ENCODE data around the gene BABAM2.
"Not testable (repeated sequence)": the region's sequence is repeated elsewhere in the genome, so short reads cannot be mapped to it uniquely, and the experiment has no call there.

The BABAM2 gene

GRCh38 chr2:27993950-27994728 is 103.6 kb downstream of the BABAM2 start:
- intact Hi-C loops (cut with DNase I), result no loop called here
- DNase-seq, result no peak

DNA sequence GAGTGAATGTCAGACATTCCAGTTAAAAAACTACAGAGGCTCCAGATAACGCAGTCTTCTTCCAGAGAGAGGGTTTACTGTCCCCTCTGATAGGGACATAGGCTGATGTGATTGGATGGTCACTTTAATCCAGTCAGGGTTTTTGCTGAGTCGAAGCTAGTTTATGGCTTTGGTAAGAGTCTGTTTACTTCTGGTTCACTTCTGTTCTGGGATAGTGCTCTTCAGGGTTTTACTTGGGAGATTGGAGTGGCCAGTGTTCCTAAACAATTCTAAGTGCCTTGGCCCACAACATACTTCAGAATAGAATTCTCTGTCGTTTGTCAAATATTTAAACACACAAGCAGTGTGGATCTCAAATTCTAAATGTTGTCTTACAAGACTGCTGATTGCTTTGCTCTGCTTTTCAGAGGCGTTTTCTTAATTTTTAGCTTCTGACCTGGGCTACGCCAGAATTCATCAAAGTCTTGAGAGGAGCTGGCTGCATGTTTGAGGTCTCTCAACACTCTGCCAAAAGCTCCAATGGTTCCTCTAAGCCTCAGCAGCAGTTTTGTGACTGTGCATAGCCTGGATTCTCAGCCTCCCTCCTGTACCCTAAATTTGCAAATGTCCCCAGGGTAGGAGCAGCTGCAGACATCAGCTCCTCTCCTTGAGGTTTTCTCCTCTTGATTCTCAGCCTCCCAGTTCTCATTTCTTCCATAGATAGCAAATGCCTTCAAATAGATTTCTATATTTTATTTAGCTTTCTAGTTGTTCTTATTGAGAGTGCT is 105.8 kb downstream of the BABAM2 start:
- no peak for DNase-seq
- intact Hi-C loops (cut with DNase I), result no loop called here

DNA sequence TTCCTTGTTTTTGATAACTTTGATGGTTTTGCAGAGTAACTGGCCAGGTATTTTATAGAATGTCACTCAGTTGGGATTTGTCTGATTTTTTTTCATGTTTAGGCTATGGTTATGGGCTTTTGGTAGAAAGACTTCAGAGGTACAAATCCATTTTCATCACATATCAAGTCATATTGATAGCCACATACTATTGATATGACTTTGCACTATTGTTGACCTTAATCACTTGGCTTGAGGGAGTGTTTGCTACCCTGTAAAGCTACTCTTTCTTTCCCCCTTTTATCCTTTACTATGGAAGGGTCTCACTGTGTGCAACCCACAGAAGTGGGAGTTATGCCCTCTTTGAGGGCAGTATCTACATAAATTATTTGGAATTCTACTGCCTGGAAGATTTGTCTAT is 109.8 kb downstream of the BABAM2 start:
- no peak for DNase-seq
- intact Hi-C loops (cut with DNase I), result no loop called here

GRCh38 chr2:28002181-28002580 is 111.7 kb downstream of the BABAM2 start:
- intact Hi-C loops (cut with DNase I), result no loop called here
- DNase-seq, result no peak

- peak in 1 of 42 donors; percentile 4 for DNase-seq
- intact Hi-C loops (cut with DNase I), result no loop called here
Observed at GRCh38 chr2:28004086-28004485, 113.6 kb downstream of the BABAM2 start.

DNA sequence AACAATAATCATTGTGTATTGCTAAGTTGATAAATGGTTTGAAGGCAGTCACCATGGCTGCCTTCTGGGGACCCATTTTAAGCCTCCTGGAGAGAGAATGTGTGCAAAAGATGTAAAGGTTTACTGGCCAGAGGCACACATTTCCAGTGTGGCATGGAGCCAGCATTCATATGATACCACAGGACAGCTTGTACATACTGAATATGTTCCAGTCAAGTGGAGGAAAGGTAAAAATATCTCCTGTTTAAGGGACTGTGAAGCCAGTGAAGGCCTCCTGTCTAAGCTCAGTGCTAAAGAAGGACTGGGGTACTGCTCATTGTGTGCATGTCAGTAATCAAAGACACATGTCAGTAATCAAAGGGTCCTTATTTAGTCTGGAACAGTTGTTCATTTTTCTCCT is 119.2 kb downstream of the BABAM2 start:
- intact Hi-C loops (cut with DNase I), result no loop called here
- no peak for DNase-seq

- intact Hi-C loops (cut with DNase I), result no loop called here
- DNase-seq, result no peak
Observed at GRCh38 chr2:28011322-28011737, 120.8 kb downstream of the BABAM2 start.

DNA sequence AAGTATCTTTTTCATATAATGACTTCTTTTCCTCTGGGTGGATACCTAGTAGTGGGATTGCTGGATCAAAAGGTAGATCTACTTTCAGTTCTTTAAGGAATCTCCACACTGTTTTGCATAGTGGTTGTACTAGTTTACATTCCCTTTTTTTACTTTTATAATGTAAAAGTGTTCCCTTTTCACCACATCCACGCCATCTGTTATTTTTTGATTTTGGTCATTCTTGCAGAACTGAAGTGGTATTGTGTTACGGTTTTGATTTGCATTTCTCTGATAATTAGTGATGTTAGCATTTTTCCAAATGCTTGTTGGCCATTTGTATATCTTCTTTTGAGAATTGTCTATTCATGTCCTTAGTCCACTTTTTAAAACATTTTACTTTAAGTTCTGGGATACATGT is 127.9 kb downstream of the BABAM2 start:
- intact Hi-C loops (cut with DNase I); DNase-seq: not testable (repeated sequence)

- DNase-seq; intact Hi-C loops (cut with DNase I): not testable (repeated sequence)
Observed at GRCh38 chr2:28019521-28019920, 129.0 kb downstream of the BABAM2 start.

DNA sequence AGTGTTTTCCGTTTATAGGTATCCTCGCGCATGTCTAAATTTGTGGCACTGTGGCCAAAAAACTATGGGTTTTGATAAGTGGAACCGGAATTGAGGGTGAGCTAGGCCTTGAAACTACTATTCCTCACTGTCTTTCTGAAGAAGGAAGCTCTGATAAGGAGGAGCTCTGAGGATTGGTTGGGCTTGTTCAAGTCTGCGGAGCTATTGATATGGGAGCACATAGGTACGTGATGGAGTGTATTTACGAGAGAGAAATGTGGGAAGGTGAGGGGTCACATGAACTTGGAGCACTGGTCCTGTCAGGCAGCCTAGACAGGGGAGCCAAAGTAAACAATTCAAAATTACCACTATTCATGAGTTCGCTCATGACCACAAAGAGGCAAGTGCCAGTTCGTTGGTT is 131.4 kb downstream of the BABAM2 start:
- intact Hi-C loops (cut with DNase I), result no loop called here
- DNase-seq, result no peak

- no peak for DNase-seq
- intact Hi-C loops (cut with DNase I), result no loop called here
Observed at GRCh38 chr2:28025123-28025522, 134.6 kb downstream of the BABAM2 start.

GRCh38 chr2:28026230-28026629 is 135.7 kb downstream of the BABAM2 start:
- intact Hi-C loops (cut with DNase I); DNase-seq: not testable (repeated sequence)

DNA sequence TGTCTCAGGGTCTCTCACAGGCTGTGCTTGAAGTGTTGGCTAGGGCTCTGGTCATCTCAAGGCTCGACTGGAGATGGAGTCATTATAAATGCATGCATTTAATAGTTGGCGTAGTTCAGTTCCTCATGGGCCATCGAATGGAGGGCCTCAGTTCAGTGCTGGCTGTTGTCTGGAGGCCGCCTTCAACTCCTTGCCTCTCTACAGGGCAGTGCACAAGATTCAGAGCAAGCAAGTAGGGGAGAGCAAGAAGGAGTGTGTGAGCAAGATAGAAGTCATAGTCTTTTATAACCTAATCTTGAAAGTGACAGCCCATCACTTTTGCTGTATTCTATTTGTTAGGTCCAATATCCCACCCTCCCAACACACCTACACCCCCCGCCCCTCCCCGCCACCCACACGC is 137.5 kb downstream of the BABAM2 start:
- intact Hi-C loops (cut with DNase I), result no loop called here
- DNase-seq, result no peak

- intact Hi-C loops (cut with DNase I), result no loop called here
Observed at GRCh38 chr2:28030600-28030999, 140.1 kb downstream of the BABAM2 start.

GRCh38 chr2:28032816-28033215 is 142.3 kb downstream of the BABAM2 start:
- no peak for DNase-seq
- intact Hi-C loops (cut with DNase I), result no loop called here

More at GRCh38 chr2:28030600-28030999, 140.1 kb downstream of the BABAM2 start:
- DNase-seq, result no peak

DNA sequence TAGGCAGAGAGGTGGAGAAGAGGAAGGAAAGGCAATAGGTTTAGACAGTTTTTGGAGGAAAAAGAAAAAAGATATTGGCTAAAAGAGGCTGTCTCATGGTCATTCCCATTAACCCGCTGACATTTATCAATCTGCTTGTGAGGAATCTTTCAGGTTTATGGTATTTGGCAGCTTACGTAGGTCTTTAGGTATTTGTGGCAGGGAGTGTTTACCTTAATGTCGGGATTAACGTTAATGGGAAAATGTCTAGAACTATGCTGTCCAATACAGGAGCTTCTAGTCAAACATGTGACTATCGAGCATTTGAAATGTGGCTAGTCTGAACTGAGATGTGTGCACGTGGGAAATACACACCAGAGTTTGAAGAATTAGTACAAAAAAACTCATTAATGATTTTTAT is 144.2 kb downstream of the BABAM2 start:
- DNase-seq, result no peak

GRCh38 chr2:28035163-28035690 is 144.7 kb downstream of the BABAM2 start:
- intact Hi-C loops (cut with DNase I), result no loop called here
- DNase-seq, result no peak

More for the DNA sequence above, 144.2 kb downstream of the BABAM2 start:
- intact Hi-C loops (cut with DNase I), result no loop called here

DNA sequence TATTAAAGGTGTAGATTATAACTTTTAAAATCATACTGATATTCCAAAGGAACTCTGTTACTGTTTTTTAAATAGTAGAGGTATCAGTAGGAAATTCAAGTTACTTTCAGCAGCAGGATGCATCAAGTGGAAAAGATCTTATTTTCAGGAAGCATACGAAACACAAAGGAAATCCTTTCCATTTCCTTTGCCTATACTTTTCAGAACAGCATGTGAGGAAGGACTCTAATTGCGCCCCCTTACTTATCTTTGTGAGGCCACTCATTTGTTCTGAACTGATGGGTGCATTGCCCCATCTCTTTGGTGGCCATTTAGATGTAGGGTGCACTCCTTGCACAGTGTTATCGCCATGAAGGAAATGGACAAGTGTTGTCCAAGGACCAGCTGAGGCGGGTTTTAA is 145.3 kb downstream of the BABAM2 start:
- DNase-seq, result no peak
- intact Hi-C loops (cut with DNase I), result no loop called here

- no peak for DNase-seq
- intact Hi-C loops (cut with DNase I), result no loop called here
Observed at GRCh38 chr2:28036307-28036706, 145.8 kb downstream of the BABAM2 start.

DNA sequence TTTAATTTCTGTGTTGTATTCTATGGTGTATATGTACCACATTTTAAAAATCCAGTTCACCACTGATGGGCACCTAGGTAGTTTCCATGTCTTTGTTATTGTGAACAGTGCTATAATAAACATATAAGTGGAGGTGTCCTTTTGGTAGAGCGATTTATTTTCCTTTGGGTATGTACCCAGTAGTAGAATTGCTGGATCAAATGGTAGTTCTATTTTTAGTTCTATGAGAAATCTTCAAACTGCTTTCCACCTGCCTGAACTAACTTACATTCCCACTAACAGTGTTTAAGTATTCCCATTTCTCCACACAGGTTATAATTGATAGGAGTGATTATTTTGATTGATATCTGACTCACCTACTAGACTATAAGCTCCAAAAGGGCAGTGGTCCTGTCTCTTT is 148.2 kb downstream of the BABAM2 start:
- DNase-seq, result no peak
- intact Hi-C loops (cut with DNase I), result no loop called here

Data from head of caudate nucleus (tissue), 42 donors.